Gastrocnemius medialis (tissue), 4 donors: ENCODE data around the gene PLCXD3. TPM values are rescaled to one million over a fixed set of nuclear protein-coding genes. Genes with fewer than 3 reads are reported as not detected.

ENCODE experiments used
- ATAC-seq, 2 donors: fragments of 150-250 bp; one replicate each; pipeline ENCODE4 v1.9.1; 2016
- DNase-seq, 2 donors: peaks; one replicate each; pipeline ENCODE4 v3.0.0-alpha.2; 2019
- H3K27ac ChIP-seq, 4 donors: fragments of 200-600 bp; sonication (generic); 1 replicate in 1 of 4; 2 replicates in 3 of 4; pipeline ENCODE4 v1.5.1; 2016 to 2018; ENCODE audit warnings: mild to moderate bottlenecking in 2 of 4, moderate library complexity in 1 of 4
- H3K27me3 ChIP-seq, 3 donors: fragments of 200-600 bp; sonication (generic) in 2 of 3; 1 replicate in 1 of 3; 2 replicates in 2 of 3; pipeline versions ENCODE4 v1.5.1 to v1.6.0; 2016 to 2019; ENCODE audit warnings: mild to moderate bottlenecking in 1 of 3, moderate library complexity in 1 of 3
- H3K36me3 ChIP-seq, 2 donors: fragments of 200-600 bp; sonication (generic) in 1 of 2; one replicate each; pipeline ENCODE4 v1.5.1; 2017 to 2018
- H3K4me1 ChIP-seq, 2 donors: fragments of 200-600 bp; sonication (generic) in 1 of 2; one replicate each; pipeline ENCODE4 v1.5.1; 2016 to 2017; ENCODE audit warnings: mild to moderate bottlenecking in 2 of 2
- H3K4me3 ChIP-seq, 4 donors: fragments of 200-600 bp; sonication (generic) in 3 of 4; 1 replicate in 1 of 4; 2 replicates in 3 of 4; pipeline ENCODE4 v1.5.1; 2016 to 2019; ENCODE audit warnings: mild to moderate bottlenecking in 2 of 4
- H3K9me3 ChIP-seq, 3 donors: fragments of 200-600 bp; sonication (generic) in 2 of 3; 1 replicate in 1 of 3; 2 replicates in 2 of 3; pipeline ENCODE4 v1.5.1; 2016 to 2019
- POLR2A ChIP-seq, 2 donors: fragments of 450-650 bp; IDR thresholded peaks; one replicate each; pipeline ENCODE4 v1.6.1; 2017; ENCODE audit warnings: antibody characterized with exemption in 2 of 2, mild to moderate bottlenecking in 2 of 2, moderate library complexity in 2 of 2
- in situ Hi-C, 4 donors: fragments of 200-750 bp; cut with MboI; loops; one replicate each; pipeline versions ENCODE4 v1.15.0 to v1.8.0; 2017; ENCODE audit warnings: low sequenced_read_pairs in 4 of 4
- intact Hi-C: fragments of 100-400 bp; cut with DNase I; formaldehyde crosslinking; loops from one replicate; pipeline ENCODE4 v1.15.1; 2023; ENCODE audit warnings: low total_unique reads
- total RNA-seq, 4 donors: library from RNA; depleted of rRNA; stranded (reverse); fragments of >200 nt; gene quantifications; one replicate each; pipeline versions ENCODE4 v1.1.0 to v1.2.3, GENCODE V29; 2016
- TF ChIP-seq, protein P1 (sequence below), 5 experiments: fragments of 450-650 bp in 3 of 5; fragments of 200-600 bp in 2 of 5; sonication (generic) in 2 of 5; IDR thresholded peaks in 4 of 5; conservative IDR thresholded peaks in 1 of 5; 1 replicate in 4 of 5; 2 replicates in 1 of 5; pipeline ENCODE4 v1.5.1; 2016 to 2019; ENCODE audit warnings: antibody characterized with exemption in 5 of 5, mild to moderate bottlenecking in 3 of 5, moderate library complexity in 3 of 5

PLCXD3 gene
- total RNA-seq, 4 donors from 2014 or later = 0.49 to 1.2 (median 0.64) TPM

DNA sequence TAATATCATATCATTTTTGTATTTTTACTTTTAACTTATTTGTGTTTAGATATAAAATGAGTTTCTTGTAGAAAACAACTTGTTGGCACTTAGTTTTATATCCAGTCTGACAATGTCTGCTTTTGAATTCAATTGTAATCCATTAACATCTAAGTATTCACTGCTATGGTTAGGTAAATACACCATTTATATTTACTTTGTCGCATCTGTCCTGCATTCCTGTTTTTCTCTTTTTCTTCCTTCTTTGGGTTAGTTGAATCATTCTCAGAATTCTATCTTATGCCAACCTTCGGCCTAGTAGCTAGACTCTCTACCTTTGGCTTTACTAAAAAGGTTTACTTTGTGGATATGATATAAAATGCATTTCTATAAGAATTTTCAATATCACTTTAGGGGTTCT lies 107.6 kb downstream of the PLCXD3 start:
- H3K4me1 ChIP-seq = no peaks in the 10 kb centered on the region
- no peak for DNase-seq
- no peak overlapping the region for H3K27ac ChIP-seq
- H3K36me3 ChIP-seq = no peaks in the 10 kb centered on the region
- no peak overlapping the region for H3K4me3 ChIP-seq
- in situ Hi-C loops = no loop called here
- no peaks in the 10 kb centered on the region for H3K9me3 ChIP-seq
- no peak for ATAC-seq
- H3K27me3 ChIP-seq = no peaks in the 10 kb centered on the region
- TF ChIP-seq POLR2A (IDR thresholded peaks at IDR 0.05) = no peak
- TF ChIP-seq, protein P1, sequence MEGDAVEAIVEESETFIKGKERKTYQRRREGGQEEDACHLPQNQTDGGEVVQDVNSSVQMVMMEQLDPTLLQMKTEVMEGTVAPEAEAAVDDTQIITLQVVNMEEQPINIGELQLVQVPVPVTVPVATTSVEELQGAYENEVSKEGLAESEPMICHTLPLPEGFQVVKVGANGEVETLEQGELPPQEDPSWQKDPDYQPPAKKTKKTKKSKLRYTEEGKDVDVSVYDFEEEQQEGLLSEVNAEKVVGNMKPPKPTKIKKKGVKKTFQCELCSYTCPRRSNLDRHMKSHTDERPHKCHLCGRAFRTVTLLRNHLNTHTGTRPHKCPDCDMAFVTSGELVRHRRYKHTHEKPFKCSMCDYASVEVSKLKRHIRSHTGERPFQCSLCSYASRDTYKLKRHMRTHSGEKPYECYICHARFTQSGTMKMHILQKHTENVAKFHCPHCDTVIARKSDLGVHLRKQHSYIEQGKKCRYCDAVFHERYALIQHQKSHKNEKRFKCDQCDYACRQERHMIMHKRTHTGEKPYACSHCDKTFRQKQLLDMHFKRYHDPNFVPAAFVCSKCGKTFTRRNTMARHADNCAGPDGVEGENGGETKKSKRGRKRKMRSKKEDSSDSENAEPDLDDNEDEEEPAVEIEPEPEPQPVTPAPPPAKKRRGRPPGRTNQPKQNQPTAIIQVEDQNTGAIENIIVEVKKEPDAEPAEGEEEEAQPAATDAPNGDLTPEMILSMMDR (IDR thresholded peaks at IDR 0.05 in 4 of 5, conservative IDR thresholded peaks at IDR 0.05 in 1 of 5) = no peak
- intact Hi-C loops = no loop called here

DNA sequence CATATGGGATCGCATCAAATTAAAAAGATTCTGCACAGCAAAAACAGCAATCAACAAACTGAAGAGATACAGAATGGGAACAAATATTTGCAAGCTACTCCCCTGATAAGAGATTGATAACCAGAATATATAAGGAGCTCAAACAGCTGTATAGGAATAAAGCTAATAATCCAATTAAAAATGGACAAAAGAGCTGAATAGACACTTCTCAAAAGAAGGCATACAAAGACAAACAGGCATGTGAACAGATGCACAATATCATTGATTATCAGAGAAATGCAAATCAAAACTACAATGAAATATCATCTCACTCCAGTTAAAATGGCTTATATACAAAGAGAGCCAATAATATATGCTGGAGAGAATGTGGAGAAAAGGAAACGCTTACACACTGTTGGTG lies 110.6 kb downstream of the PLCXD3 start:
- H3K4me3 ChIP-seq = no peak overlapping the region
- H3K4me1 ChIP-seq = no peaks in the 10 kb centered on the region
- no peaks in the 10 kb centered on the region for H3K9me3 ChIP-seq
- H3K27me3 ChIP-seq = no peaks in the 10 kb centered on the region
- H3K36me3 ChIP-seq = no peaks in the 10 kb centered on the region
- H3K27ac ChIP-seq = no peak overlapping the region
- ATAC-seq (no peak), DNase-seq (no peak)
- no peak for TF ChIP-seq POLR2A (IDR thresholded peaks at IDR 0.05)
- TF ChIP-seq, protein P1 (IDR thresholded peaks at IDR 0.05 in 4 of 5, conservative IDR thresholded peaks at IDR 0.05 in 1 of 5) = no peak
- intact Hi-C loops = no loop called here
- in situ Hi-C loops = no loop called here

DNA sequence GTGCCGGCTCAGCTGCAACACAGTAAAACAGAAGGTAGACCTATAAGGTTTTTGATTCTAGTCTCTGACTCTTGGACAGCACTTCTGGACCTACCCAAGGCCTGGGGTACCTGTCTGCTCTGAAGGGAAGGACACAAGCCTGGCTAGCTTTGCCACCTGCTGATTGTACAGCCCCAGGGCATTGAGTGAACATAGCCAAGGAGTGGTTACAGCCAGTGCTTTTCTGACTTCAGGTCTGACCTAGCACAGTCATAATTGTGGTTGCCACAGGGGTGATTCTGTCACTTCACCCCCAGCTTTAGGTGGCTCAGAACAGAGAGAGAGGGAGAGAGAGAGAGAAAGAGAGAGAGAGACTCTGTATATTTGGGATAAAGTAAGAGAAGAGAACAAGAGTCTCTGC lies 118.4 kb downstream of the PLCXD3 start:
- Histone ChIP-seq H3K27ac (no peak overlapping the region), H3K9me3 (no peaks in the 10 kb centered on the region), H3K4me3 (no peak overlapping the region), H3K27me3 (no peaks in the 10 kb centered on the region), H3K36me3 (no peaks in the 10 kb centered on the region), H3K4me1 (no peaks in the 10 kb centered on the region)
- TF ChIP-seq, protein P1 (IDR thresholded peaks at IDR 0.05 in 4 of 5, conservative IDR thresholded peaks at IDR 0.05 in 1 of 5) = no peak
- TF ChIP-seq POLR2A (IDR thresholded peaks at IDR 0.05) = no peak
- no peak for DNase-seq
- intact Hi-C loops = no loop called here
- no peak for ATAC-seq
- in situ Hi-C loops = no loop called here

DNA sequence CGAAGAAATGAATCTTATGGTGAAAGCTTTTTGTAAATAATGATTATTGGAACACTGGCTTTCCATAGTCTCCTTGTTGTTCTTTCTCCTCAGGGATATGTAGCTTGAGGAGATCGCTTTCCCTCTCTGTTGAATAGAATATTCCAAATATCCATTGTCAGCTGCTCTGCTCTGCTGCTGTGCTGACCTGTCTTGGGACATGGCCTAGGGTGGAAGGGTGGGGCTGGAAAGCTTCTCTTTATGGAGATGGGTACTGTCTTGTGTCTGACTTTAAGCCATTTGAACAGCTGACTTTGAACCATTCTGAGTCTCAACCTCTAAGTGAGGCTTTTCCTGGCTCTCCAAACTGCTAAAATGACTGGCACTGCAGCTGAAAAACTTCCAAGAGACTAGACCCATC lies 135.8 kb downstream of the PLCXD3 start:
- Histone ChIP-seq H3K36me3 (no peaks in the 10 kb centered on the region), H3K27ac (no peak overlapping the region), H3K4me3 (no peak overlapping the region), H3K9me3 (no peaks in the 10 kb centered on the region), H3K4me1 (no peaks in the 10 kb centered on the region), H3K27me3 (no peaks in the 10 kb centered on the region)
- ATAC-seq (no peak), DNase-seq (no peak)
- in situ Hi-C loops = no loop called here
- intact Hi-C loops = no loop called here
- TF ChIP-seq POLR2A (IDR thresholded peaks at IDR 0.05) = no peak
- TF ChIP-seq, protein P1 (IDR thresholded peaks at IDR 0.05 in 4 of 5, conservative IDR thresholded peaks at IDR 0.05 in 1 of 5) = no peak

DNA sequence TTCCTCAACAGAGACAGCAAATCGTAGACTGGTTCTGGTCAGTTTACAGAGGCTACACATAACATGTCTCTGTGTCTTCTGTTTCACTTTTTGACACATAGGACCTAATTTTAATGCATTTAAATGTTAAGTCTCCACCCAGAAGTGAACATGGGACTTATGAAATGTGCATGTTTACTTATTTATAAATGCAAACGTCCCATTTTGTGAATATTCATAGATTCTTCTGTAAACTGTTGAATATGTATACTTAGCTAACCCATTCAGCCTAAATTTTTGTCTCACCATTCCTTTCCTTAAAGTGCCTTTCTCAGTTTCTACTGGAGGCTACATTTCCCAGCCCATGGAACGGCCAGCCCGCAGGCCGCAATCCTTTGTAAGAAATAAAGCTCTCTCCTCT lies 137.2 kb downstream of the PLCXD3 start:
- Histone ChIP-seq H3K4me1 (no peaks in the 10 kb centered on the region), H3K27me3 (no peaks in the 10 kb centered on the region), H3K27ac (no peak overlapping the region), H3K9me3 (no peaks in the 10 kb centered on the region), H3K4me3 (no peak overlapping the region), H3K36me3 (no peaks in the 10 kb centered on the region)
- no peak for TF ChIP-seq POLR2A (IDR thresholded peaks at IDR 0.05)
- TF ChIP-seq, protein P1 (IDR thresholded peaks at IDR 0.05 in 4 of 5, conservative IDR thresholded peaks at IDR 0.05 in 1 of 5) = no peak
- in situ Hi-C loops = no loop called here
- intact Hi-C loops = no loop called here
- DNase-seq (no peak), ATAC-seq (no peak)
